ENCODE data around the gene PPP1R11. TPM values are rescaled to one million over a fixed set of nuclear protein-coding genes. Genes with fewer than 3 reads are reported as not detected.

Gene PPP1R11
- polyA plus RNA-seq, 1 donor (not counting 4 experiments of a cell fraction or from before 2014, with no cell fraction given), result 58.0 TPM

GRCh38 chr6:30104661-30105060 is 37.7 kb downstream of the PPP1R11 start:
- no peak for TF ChIP-seq EZH2 (IDR thresholded peaks at IDR 0.05; ENCODE audit: low read length)
- TF ChIP-seq CTCF (optimal IDR thresholded peaks at IDR 0.05 in 1 of 3, IDR thresholded peaks at IDR 0.05 in 1 of 3, conservative IDR thresholded peaks at IDR 0.05 in 1 of 3; ENCODE audit: extremely low read depth in 1 of 3, insufficient read depth in 2 of 3, low read length in 3 of 3), result no peak
- Histone ChIP-seq H3K36me3 (ENCODE audit: control insufficient read depth in 2 of 2, extremely low read depth in 1 of 2, insufficient read depth in 2 of 2, low read length in 2 of 2) (no peaks in the 10 kb centered on the region), H3K4me3 (ENCODE audit: control insufficient read depth in 2 of 3, extremely low read depth in 1 of 3, insufficient read depth in 2 of 3, low read depth in 1 of 3, low read length in 3 of 3) (no peak overlapping the region), H3K79me2 (ENCODE audit: control insufficient read depth, insufficient read depth, low read length) (no peaks in the 10 kb centered on the region), H3K4me1 (ENCODE audit: control insufficient read depth, extremely low read depth, insufficient read depth, low read length) (peaks cover 34% of the 10 kb centered on the region), H2AFZ (ENCODE audit: control insufficient read depth, low read length) (no peak overlapping the region), H4K20me1 (ENCODE audit: control insufficient read depth, extremely low read depth, insufficient read depth, low read length) (no peaks in the 10 kb centered on the region), H3K4me2 (ENCODE audit: control insufficient read depth, extremely low read depth, insufficient read depth, low read depth, low read length) (no peak overlapping the region), H3K9ac (ENCODE audit: control insufficient read depth, extremely low read depth, insufficient read depth, low read length) (no peak overlapping the region), H3K9me1 (ENCODE audit: control insufficient read depth, extremely low read depth, insufficient read depth, low read length) (no peaks in the 10 kb centered on the region), H3K9me3 (ENCODE audit: control insufficient read depth, low read depth, low read length) (no peaks in the 10 kb centered on the region), H3K27me3 (ENCODE audit: control insufficient read depth, extremely low read depth, insufficient read depth, low read length) (no peaks in the 10 kb centered on the region), H3K27ac (ENCODE audit: control insufficient read depth, insufficient read depth, low read length) (no peak overlapping the region)
- DNase-seq (ENCODE audit: low read depth, low spot score) (no peak), FAIRE-seq (no peak)
- dilution Hi-C loops (cut with MboI; ENCODE audit: extremely low pct_ligation_motif_present, low sequenced_read_pairs), result no loop called here

GRCh38 chr6:30111266-30111856 is 44.4 kb downstream of the PPP1R11 start:
- Histone ChIP-seq H3K4me2 (ENCODE audit: control insufficient read depth, extremely low read depth, insufficient read depth, low read depth, low read length) (no peak overlapping the region), H3K36me3 (ENCODE audit: control insufficient read depth in 2 of 2, extremely low read depth in 1 of 2, insufficient read depth in 2 of 2, low read length in 2 of 2) (no peaks in the 10 kb centered on the region), H3K79me2 (ENCODE audit: control insufficient read depth, insufficient read depth, low read length) (no peaks in the 10 kb centered on the region), H3K9me1 (ENCODE audit: control insufficient read depth, extremely low read depth, insufficient read depth, low read length) (no peaks in the 10 kb centered on the region), H3K4me1 (ENCODE audit: control insufficient read depth, extremely low read depth, insufficient read depth, low read length) (no peaks in the 10 kb centered on the region), H4K20me1 (ENCODE audit: control insufficient read depth, extremely low read depth, insufficient read depth, low read length) (no peaks in the 10 kb centered on the region), H2AFZ (ENCODE audit: control insufficient read depth, low read length) (no peak overlapping the region), H3K9ac (ENCODE audit: control insufficient read depth, extremely low read depth, insufficient read depth, low read length) (no peak overlapping the region), H3K9me3 (ENCODE audit: control insufficient read depth, low read depth, low read length) (no peaks in the 10 kb centered on the region), H3K27me3 (ENCODE audit: control insufficient read depth, extremely low read depth, insufficient read depth, low read length) (peaks cover 43% of the 10 kb centered on the region), H3K4me3 (ENCODE audit: control insufficient read depth in 2 of 3, extremely low read depth in 1 of 3, insufficient read depth in 2 of 3, low read depth in 1 of 3, low read length in 3 of 3) (no peak overlapping the region), H3K27ac (ENCODE audit: control insufficient read depth, insufficient read depth, low read length) (no peak overlapping the region)
- dilution Hi-C loops (cut with MboI; ENCODE audit: extremely low pct_ligation_motif_present, low sequenced_read_pairs), result no loop called here
- no peak for DNase-seq (ENCODE audit: low read depth, low spot score)
- no peak for FAIRE-seq
- no peak for TF ChIP-seq EZH2 (IDR thresholded peaks at IDR 0.05; ENCODE audit: low read length)
- no peak for TF ChIP-seq CTCF (optimal IDR thresholded peaks at IDR 0.05 in 1 of 3, IDR thresholded peaks at IDR 0.05 in 1 of 3, conservative IDR thresholded peaks at IDR 0.05 in 1 of 3; ENCODE audit: extremely low read depth in 1 of 3, insufficient read depth in 2 of 3, low read length in 3 of 3)
